HEK293 (cell line): Measurements from ENCODE around the gene FAM171A2.

Source experiments
- CTCF ChIA-PET: fragments of 350-600 bp; formaldehyde crosslinking; extraction: SDS; loops from one replicate; lab custom pipeline; 2021; ENCODE audit warnings: antibody characterized with exemption; lab: Yijun Ruan, JAX
- POLR2A ChIA-PET: fragments of 300-600 bp; formaldehyde crosslinking; extraction: SDS; loops from one replicate; lab custom pipeline; 2020; ENCODE audit warnings: antibody characterized with exemption, inconsistent platforms; lab: Yijun Ruan, JAX
- H3K27ac ChIP-seq: fragments of 200-500 bp; sonication (Bioruptor generic); 2 replicates; pipeline ENCODE4 v1.5.1; 2014; ENCODE audit warnings: low read depth, low read length, control low read depth, inconsistent platforms; ENCODE audit errors: extremely low read depth
- H3K36me3 ChIP-seq, 2 experiments: fragments of 200-500 bp in 1 of 2; sonication (Bioruptor generic) in 1 of 2; 1 replicate in 1 of 2; 2 replicates in 1 of 2; pipeline ENCODE4 v1.5.1; 2014 to 2017; ENCODE audit warnings: inconsistent platforms in 2 of 2, low read length in 2 of 2; ENCODE audit not compliant: control insufficient read depth in 2 of 2, insufficient read depth in 1 of 2
- H3K4me1 ChIP-seq: fragments of 200-500 bp; sonication (Bioruptor generic); 2 replicates; pipeline ENCODE4 v1.5.1; 2014; ENCODE audit warnings: mild to moderate bottlenecking, low read length, inconsistent platforms; ENCODE audit not compliant: control insufficient read depth, insufficient read depth
- H3K4me3 ChIP-seq: 2 replicates; pipeline ENCODE4 v1.5.1; 2011; ENCODE audit warnings: low read depth, mild to moderate bottlenecking, control low read depth, low read length, moderate library complexity
- H3K9me3 ChIP-seq: fragments of 200-500 bp; sonication (Bioruptor generic); 2 replicates; pipeline ENCODE4 v1.5.1; 2014; ENCODE audit warnings: low read depth, low read length, inconsistent platforms; ENCODE audit not compliant: control insufficient read depth, insufficient read depth
- GLI4 ChIP-seq: fragments of 450-650 bp; formaldehyde crosslinking; IDR thresholded peaks from 2 replicates; pipeline ENCODE4 v1.5.1; 2016; ENCODE audit warnings: missing biosample characterization, missing genetic modification characterization
- GLIS1 ChIP-seq: fragments of 450-650 bp; formaldehyde crosslinking; IDR thresholded peaks from 2 replicates; pipeline ENCODE4 v1.5.1; 2016; ENCODE audit warnings: missing biosample characterization, missing genetic modification characterization
- HOXA7 ChIP-seq: sonication (generic); formaldehyde crosslinking; IDR thresholded peaks from 2 replicates; pipeline ENCODE4 v1.8.1; 2022; ENCODE audit warnings: missing genetic modification reagents, borderline replicate concordance
- HOXD13 ChIP-seq: sonication (generic); formaldehyde crosslinking; IDR thresholded peaks from 2 replicates; pipeline ENCODE4 v1.8.0; 2022; ENCODE audit warnings: missing genetic modification reagents, borderline replicate concordance
- IKZF3 ChIP-seq: fragments of 450-650 bp; IDR thresholded peaks from 2 replicates; pipeline ENCODE4 v1.5.0; 2018; ENCODE audit warnings: missing biosample characterization, mild to moderate bottlenecking, missing genetic modification characterization, moderate library complexity
- KLF1 ChIP-seq: fragments of 450-650 bp; formaldehyde crosslinking; IDR thresholded peaks from 2 replicates; pipeline ENCODE4 v1.5.1; 2016; ENCODE audit warnings: missing biosample characterization, missing genetic modification characterization
- SETDB1 ChIP-seq: IDR thresholded peaks from one replicate; pipeline ENCODE4 v1.6.1; 2017; ENCODE audit warnings: mild to moderate bottlenecking, low read length, moderate library complexity, mixed read lengths; ENCODE audit not compliant: insufficient read length
- ZBTB8A ChIP-seq: fragments of 450-650 bp; formaldehyde crosslinking; IDR thresholded peaks from 2 replicates; pipeline ENCODE4 v1.5.1; 2016; ENCODE audit warnings: missing biosample characterization, missing genetic modification characterization
- ZFHX2 ChIP-seq: fragments of 450-650 bp; formaldehyde crosslinking; conservative IDR thresholded peaks from 2 replicates; pipeline ENCODE4 v1.5.1; 2016; ENCODE audit warnings: missing biosample characterization, missing genetic modification characterization
- ZNF174 ChIP-seq: fragments of 450-650 bp; formaldehyde crosslinking; IDR thresholded peaks from 2 replicates; pipeline ENCODE4 v1.5.0; 2017; ENCODE audit warnings: missing biosample characterization, mild to moderate bottlenecking, missing genetic modification characterization
- ZNF433 ChIP-seq: fragments of 450-650 bp; formaldehyde crosslinking; IDR thresholded peaks from 2 replicates; pipeline ENCODE4 v1.5.1; 2016; ENCODE audit warnings: missing biosample characterization, missing genetic modification characterization, low read depth
- ZNF548 ChIP-seq: fragments of 450-650 bp; formaldehyde crosslinking; IDR thresholded peaks from 2 replicates; pipeline ENCODE4 v1.5.1; 2016; ENCODE audit warnings: missing biosample characterization, missing genetic modification characterization
- ZNF624 ChIP-seq: fragments of 450-650 bp; formaldehyde crosslinking; IDR thresholded peaks from 2 replicates; pipeline ENCODE4 v1.5.1; 2017; ENCODE audit warnings: missing biosample characterization, missing genetic modification characterization
- ZNF626 ChIP-seq: fragments of 450-650 bp; sonication (Bioruptor Pico); formaldehyde crosslinking; IDR thresholded peaks from 2 replicates; pipeline ENCODE4 v1.5.1; 2018; ENCODE audit warnings: missing biosample characterization, missing genetic modification characterization, inconsistent platforms
- ZNF707 ChIP-seq: fragments of 450-650 bp; formaldehyde crosslinking; IDR thresholded peaks from 2 replicates; pipeline ENCODE4 v1.5.1; 2016; ENCODE audit warnings: missing biosample characterization, missing genetic modification characterization
- TF ChIP-seq, protein P1 (sequence below): fragments of 450-650 bp; formaldehyde crosslinking; IDR thresholded peaks from 2 replicates; pipeline ENCODE4 v1.5.1; 2016; ENCODE audit warnings: missing biosample characterization, missing genetic modification characterization
- TF ChIP-seq, protein P2 (sequence below): fragments of 450-650 bp; IDR thresholded peaks from 2 replicates; pipeline ENCODE4 v1.5.1; 2018; ENCODE audit warnings: missing biosample characterization, missing genetic modification characterization
- TF ChIP-seq, protein P3 (sequence below): fragments of 450-650 bp; IDR thresholded peaks from 2 replicates; pipeline ENCODE4 v1.5.1; 2018; ENCODE audit warnings: missing biosample characterization, mild to moderate bottlenecking, missing genetic modification characterization
- TF ChIP-seq, protein P4 (sequence below): fragments of 450-650 bp; formaldehyde crosslinking; IDR thresholded peaks from 2 replicates; pipeline ENCODE4; 2016; ENCODE audit warnings: missing biosample characterization, missing genetic modification characterization
- TF ChIP-seq, protein P5 (sequence below): fragments of 450-650 bp; formaldehyde crosslinking; IDR thresholded peaks from 2 replicates; pipeline ENCODE4 v1.5.1; 2017; ENCODE audit warnings: missing biosample characterization, missing genetic modification characterization

Gene FAM171A2

DNA sequence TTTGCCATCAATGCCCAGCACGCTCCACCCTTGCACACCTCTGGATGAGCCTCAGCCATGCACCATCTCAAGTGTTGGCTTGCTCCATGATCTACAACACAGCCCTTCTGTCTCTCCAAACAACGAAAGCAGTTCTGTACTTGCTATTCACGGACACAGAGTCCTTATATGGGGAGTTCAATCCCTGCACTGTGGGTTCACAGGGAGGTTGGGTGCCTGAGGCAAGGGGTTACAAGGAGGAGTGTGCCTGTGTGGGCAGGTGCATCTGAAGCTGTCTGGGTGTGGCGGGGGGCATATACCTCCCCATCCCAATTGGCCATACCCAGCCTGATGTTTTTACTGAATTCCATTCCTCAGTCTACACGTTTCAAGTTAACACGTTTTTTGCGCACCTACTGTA, 49.6 kb downstream of the FAM171A2 start:
- Histone ChIP-seq H3K4me3 (no peak overlapping the region), H3K4me1 (peaks cover 4% of the 10 kb centered on the region; the same call in 1 of the 2 replicates), H3K36me3 (peaks cover 0 to 5% of the 10 kb centered on the region in 2 experiments; a peak in 1 of 3 replicates), H3K9me3 (no peaks in the 10 kb centered on the region), H3K27ac (no peak overlapping the region)
- CTCF ChIA-PET = interaction anchor here (0.5 to 2.0 kb wide), 5 partner anchors 17 to 94 kb away, joined by 3 to 10 read pairs (median 4); no protein-coding TSS in a partner anchor
- TF ChIP-seq HOXD13 (CRISPR knock-in tag) = no peak
- TF ChIP-seq ZFHX2 = no peak
- no peak for TF ChIP-seq ZNF707 (tag by site-specific recombination)
- TF ChIP-seq, protein P1, sequence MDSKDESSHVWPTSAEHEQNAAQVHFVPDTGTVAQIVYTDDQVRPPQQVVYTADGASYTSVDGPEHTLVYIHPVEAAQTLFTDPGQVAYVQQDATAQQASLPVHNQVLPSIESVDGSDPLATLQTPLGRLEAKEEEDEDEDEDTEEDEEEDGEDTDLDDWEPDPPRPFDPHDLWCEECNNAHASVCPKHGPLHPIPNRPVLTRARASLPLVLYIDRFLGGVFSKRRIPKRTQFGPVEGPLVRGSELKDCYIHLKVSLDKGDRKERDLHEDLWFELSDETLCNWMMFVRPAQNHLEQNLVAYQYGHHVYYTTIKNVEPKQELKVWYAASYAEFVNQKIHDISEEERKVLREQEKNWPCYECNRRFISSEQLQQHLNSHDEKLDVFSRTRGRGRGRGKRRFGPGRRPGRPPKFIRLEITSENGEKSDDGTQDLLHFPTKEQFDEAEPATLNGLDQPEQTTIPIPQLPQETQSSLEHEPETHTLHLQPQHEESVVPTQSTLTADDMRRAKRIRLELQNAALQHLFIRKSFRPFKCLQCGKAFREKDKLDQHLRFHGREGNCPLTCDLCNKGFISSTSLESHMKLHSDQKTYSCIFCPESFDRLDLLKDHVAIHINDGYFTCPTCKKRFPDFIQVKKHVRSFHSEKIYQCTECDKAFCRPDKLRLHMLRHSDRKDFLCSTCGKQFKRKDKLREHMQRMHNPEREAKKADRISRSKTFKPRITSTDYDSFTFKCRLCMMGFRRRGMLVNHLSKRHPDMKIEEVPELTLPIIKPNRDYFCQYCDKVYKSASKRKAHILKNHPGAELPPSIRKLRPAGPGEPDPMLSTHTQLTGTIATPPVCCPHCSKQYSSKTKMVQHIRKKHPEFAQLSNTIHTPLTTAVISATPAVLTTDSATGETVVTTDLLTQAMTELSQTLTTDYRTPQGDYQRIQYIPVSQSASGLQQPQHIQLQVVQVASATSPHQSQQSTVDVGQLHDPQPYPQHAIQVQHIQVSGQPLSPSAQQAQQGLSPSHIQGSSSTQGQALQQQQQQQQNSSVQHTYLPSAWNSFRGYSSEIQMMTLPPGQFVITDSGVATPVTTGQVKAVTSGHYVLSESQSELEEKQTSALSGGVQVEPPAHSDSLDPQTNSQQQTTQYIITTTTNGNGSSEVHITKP = no peak
- no peak for TF ChIP-seq SETDB1
- TF ChIP-seq, protein P2, sequence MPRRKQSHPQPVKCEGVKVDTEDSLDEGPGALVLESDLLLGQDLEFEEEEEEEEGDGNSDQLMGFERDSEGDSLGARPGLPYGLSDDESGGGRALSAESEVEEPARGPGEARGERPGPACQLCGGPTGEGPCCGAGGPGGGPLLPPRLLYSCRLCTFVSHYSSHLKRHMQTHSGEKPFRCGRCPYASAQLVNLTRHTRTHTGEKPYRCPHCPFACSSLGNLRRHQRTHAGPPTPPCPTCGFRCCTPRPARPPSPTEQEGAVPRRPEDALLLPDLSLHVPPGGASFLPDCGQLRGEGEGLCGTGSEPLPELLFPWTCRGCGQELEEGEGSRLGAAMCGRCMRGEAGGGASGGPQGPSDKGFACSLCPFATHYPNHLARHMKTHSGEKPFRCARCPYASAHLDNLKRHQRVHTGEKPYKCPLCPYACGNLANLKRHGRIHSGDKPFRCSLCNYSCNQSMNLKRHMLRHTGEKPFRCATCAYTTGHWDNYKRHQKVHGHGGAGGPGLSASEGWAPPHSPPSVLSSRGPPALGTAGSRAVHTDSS (tag by site-specific recombination) = no peak
- no peak for TF ChIP-seq IKZF3 (tag by site-specific recombination)
- no peak for TF ChIP-seq HOXA7 (CRISPR knock-in tag)
- TF ChIP-seq ZNF174 (tag by site-specific recombination) = no peak
- TF ChIP-seq, protein P3, sequence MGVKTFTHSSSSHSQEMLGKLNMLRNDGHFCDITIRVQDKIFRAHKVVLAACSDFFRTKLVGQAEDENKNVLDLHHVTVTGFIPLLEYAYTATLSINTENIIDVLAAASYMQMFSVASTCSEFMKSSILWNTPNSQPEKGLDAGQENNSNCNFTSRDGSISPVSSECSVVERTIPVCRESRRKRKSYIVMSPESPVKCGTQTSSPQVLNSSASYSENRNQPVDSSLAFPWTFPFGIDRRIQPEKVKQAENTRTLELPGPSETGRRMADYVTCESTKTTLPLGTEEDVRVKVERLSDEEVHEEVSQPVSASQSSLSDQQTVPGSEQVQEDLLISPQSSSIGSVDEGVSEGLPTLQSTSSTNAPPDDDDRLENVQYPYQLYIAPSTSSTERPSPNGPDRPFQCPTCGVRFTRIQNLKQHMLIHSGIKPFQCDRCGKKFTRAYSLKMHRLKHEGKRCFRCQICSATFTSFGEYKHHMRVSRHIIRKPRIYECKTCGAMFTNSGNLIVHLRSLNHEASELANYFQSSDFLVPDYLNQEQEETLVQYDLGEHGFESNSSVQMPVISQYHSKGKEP (tag by site-specific recombination) = no peak
- TF ChIP-seq GLIS1 (tag by site-specific recombination) = no peak
- no peak for TF ChIP-seq ZNF626 (tag by site-specific recombination)
- TF ChIP-seq, protein P4, sequence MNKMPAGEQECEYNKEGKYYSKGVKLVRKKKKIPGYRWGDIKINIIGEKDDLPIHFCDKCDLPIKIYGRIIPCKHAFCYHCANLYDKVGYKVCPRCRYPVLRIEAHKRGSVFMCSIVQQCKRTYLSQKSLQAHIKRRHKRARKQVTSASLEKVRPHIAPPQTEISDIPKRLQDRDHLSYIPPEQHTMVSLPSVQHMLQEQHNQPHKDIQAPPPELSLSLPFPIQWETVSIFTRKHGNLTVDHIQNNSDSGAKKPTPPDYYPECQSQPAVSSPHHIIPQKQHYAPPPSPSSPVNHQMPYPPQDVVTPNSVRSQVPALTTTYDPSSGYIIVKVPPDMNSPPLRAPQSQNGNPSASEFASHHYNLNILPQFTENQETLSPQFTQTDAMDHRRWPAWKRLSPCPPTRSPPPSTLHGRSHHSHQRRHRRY = no peak
- no peak for TF ChIP-seq ZNF624
- no peak for TF ChIP-seq GLI4 (tag by site-specific recombination)
- no peak for TF ChIP-seq ZNF548 (tag by site-specific recombination)
- TF ChIP-seq KLF1 = no peak
- TF ChIP-seq, protein P5, sequence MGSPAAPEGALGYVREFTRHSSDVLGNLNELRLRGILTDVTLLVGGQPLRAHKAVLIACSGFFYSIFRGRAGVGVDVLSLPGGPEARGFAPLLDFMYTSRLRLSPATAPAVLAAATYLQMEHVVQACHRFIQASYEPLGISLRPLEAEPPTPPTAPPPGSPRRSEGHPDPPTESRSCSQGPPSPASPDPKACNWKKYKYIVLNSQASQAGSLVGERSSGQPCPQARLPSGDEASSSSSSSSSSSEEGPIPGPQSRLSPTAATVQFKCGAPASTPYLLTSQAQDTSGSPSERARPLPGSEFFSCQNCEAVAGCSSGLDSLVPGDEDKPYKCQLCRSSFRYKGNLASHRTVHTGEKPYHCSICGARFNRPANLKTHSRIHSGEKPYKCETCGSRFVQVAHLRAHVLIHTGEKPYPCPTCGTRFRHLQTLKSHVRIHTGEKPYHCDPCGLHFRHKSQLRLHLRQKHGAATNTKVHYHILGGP = no peak
- no peak for TF ChIP-seq ZBTB8A (tag by site-specific recombination)
- no peak for TF ChIP-seq ZNF433
- POLR2A ChIA-PET = interaction anchor here (0.8 to 6.5 kb wide), 2 partner anchors 93 to 104 kb away, joined by 3 to 38 read pairs; partner anchors contain the start of gene UBTF
